Keratinocyte (primary cell): ENCODE results near the gene MDH2.

Experiments used
- EZH2 ChIP-seq: IDR thresholded peaks from one replicate; pipeline ENCODE4 v1.6.1; 2012; ENCODE audit warnings: inconsistent platforms, mild to moderate bottlenecking, low read length, moderate library complexity
- TF ChIP-seq, protein P1 (sequence below), 3 experiments: IDR thresholded peaks in 1 of 3; conservative IDR thresholded peaks in 1 of 3; optimal IDR thresholded peaks in 1 of 3; 2 replicates in 2 of 3; 3 replicates in 1 of 3; pipeline versions ENCODE3 to v1.5.1; 2011; ENCODE audit warnings: low read length in 3 of 3, mild to moderate bottlenecking in 3 of 3, moderate library complexity in 2 of 3, control low read depth in 1 of 3, inconsistent platforms in 1 of 3; ENCODE audit not compliant: insufficient read depth in 2 of 3; ENCODE audit errors: extremely low read depth in 1 of 3

DNA sequence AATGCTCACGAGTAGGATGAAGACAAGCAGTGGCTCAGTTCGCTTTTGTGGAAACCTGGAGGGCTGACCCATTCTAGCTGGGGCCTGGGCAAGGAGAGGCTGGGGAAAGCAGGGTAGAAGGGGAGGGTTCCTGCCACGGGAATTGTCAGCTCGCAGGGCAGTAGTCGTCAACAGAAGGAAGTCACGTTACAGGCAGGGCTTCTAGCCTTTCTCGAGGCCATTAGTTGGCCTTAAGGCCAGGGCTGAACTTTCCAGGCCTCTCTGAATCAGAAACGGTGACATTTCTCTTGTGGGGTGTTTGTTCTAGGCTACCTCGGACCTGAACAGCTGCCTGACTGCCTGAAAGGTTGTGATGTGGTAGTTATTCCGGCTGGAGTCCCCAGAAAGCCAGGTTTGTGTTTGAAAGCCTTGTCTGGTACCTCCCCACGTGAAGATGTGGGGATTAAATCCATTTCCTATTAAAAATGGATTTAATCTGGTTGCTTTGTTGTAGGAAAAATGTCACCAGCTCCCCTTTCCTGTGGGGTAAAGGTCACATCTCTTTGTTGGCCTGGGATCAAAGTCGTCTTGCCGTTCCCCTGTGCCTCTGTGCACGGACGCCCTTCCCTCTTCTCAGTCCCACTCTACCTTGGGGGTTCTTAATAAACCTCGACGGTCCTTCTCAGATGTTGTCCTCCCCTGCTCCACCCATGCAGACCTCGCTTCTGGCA lies 9.4 kb downstream of the MDH2 start:
- TF ChIP-seq, protein P1, sequence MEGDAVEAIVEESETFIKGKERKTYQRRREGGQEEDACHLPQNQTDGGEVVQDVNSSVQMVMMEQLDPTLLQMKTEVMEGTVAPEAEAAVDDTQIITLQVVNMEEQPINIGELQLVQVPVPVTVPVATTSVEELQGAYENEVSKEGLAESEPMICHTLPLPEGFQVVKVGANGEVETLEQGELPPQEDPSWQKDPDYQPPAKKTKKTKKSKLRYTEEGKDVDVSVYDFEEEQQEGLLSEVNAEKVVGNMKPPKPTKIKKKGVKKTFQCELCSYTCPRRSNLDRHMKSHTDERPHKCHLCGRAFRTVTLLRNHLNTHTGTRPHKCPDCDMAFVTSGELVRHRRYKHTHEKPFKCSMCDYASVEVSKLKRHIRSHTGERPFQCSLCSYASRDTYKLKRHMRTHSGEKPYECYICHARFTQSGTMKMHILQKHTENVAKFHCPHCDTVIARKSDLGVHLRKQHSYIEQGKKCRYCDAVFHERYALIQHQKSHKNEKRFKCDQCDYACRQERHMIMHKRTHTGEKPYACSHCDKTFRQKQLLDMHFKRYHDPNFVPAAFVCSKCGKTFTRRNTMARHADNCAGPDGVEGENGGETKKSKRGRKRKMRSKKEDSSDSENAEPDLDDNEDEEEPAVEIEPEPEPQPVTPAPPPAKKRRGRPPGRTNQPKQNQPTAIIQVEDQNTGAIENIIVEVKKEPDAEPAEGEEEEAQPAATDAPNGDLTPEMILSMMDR (optimal IDR thresholded peaks at IDR 0.05 in 1 of 3, IDR thresholded peaks at IDR 0.05 in 1 of 3, conservative IDR thresholded peaks at IDR 0.05 in 1 of 3; ENCODE audit: extremely low read depth in 1 of 3, insufficient read depth in 2 of 3, low read length in 3 of 3): no peak
- no peak for TF ChIP-seq EZH2
